ENCODE results near the gene SPSB4. TPM values are rescaled to one million over a fixed set of nuclear protein-coding genes. Genes with fewer than 3 reads are reported as not detected.

Gene SPSB4
- polyA plus RNA-seq, 3 donors = 13.8 to 20.0 (median 15.8) TPM

DNA sequence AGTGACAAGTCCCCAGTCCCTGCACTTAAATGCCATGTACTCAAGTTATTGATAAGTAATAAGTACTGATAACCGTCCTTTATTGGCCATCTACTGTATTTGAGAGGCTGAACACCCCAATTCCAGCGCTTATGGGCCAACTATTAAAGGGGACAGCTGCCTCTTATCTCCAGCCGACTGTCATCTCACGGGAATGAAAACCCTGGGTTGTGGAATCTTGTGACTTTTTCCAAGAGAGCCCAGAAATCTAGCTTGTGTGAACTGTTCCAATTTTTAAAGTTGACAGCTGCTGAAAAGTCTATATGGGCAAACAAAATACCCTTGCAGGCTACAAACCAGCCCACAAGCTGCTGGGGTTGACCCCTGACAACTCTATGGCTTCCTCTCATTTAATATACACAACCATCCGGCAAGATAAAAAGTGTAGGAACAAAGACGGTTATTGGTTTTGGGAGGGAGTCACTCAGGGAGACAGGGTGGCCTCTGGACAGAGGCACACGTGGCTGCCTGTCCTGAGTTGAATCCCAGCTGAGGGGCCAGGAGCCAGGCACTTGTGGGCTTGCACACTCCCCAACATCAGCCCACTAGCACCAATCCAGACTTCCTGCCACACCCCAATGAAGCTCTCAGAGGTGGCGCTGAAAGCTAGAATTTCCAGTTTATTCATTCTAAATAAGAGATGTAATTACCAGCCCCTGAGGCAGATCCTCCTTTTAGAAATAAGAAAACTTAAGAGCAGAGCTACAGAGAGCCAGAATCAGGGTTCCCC lies 16.2 kb downstream of the SPSB4 start:
- DNase-seq (ENCODE audit: extremely low read depth in 1 of 11, low read depth in 9 of 11, low spot score in 4 of 11) = no peak

DNA sequence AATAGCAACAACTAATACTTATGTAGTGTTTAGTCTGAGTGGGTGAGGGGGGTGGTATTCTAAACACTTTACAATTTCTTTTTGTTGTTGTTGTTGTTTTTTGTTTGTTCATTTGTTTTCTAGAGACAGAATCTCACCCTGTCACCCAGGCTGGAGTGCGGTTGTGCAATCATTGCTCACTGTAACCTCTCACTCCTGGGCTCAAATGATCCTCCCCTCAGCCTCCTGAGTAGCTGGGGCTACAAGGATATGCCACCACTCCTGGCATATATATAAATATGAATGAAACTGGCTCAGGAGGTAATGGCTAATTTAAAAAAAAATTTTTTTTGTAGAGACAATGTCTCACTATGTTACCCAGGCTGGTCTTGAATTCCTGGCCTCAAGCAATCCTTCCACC lies 19.1 kb downstream of the SPSB4 start:
- no peak for DNase-seq (ENCODE audit: extremely low read depth in 1 of 11, low read depth in 9 of 11, low spot score in 4 of 11)

DNA sequence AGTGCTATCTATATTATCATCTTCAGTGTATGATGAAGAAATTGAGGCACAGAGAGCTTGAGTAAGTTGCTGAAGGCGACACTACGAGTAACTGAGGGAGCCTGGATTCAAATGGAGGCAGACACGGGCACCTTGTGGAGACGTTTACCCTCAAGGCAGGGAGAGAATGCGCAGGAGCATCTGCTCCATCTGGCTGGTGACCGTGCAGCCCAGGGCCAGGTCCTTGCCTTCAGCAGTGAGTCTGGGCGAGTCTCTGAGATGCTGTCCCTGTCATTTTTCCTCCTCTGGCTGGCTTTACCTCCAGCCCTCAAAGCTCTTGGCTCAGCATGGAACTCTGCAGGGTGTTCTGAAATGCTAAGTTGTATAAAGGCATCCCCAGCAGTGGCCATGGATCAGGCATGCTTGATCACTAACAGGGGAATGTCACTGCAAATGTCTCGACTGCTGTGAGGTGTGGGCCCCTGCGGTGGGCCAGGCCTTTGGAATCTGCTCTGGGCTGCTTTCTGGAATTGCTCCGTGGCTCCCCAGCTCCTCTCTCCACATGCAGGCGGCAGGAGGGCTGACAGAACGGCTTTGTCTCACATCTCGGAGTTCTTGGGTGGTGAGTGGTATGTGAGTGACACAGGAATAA lies 19.7 kb downstream of the SPSB4 start:
- no peak for DNase-seq (ENCODE audit: extremely low read depth in 1 of 11, low read depth in 9 of 11, low spot score in 4 of 11)

DNA sequence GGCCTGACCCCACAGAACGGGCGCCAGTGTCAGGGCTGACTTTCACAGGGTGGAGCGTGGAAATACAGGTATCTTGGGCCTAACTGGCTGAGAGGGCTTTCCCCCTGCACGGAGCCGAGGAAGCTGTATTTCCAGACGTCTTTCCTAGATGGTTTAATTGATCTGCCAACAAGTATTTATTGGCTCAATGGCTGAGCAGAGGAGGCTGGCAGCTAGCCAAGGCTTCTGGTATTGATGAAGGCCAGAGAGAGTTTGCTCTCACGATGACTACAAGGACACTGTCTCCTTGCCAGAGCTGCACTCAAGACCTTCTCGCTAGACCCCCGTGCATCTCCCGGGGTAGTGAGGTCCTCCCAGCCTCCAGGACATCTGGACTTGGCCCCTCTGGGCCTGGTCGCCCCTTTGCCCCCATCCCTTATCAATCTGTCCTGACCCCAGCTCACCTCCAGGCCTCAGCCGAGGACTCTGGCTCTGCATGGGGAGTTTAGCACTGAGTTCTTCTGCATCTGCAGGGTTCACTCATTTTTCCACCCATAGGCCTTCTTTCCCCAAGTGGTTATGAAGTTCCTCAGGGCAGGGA lies 20.6 kb downstream of the SPSB4 start:
- DNase-seq (ENCODE audit: extremely low read depth in 1 of 11, low read depth in 9 of 11, low spot score in 4 of 11) = no peak

DNA sequence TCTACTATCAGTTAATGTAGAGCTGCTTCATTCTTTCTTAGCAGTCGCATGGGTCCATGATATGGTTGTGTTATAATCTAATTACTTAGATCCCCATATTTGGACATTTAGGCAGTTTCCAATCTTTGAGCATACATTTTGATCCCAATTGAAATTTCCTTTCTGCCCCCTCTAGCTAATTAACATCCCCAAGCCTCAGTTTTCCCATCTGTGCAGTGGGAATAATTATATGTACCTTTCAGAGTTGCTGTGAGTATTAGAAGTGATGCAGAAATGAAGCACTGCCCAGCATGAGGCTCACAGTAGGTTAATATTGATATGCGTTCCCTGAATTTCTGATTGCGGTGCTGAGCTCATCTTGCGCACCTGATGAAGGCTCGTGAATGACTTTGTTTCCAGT lies 21.8 kb downstream of the SPSB4 start:
- DNase-seq (ENCODE audit: extremely low read depth in 1 of 11, low read depth in 9 of 11, low spot score in 4 of 11) = no peak

DNA sequence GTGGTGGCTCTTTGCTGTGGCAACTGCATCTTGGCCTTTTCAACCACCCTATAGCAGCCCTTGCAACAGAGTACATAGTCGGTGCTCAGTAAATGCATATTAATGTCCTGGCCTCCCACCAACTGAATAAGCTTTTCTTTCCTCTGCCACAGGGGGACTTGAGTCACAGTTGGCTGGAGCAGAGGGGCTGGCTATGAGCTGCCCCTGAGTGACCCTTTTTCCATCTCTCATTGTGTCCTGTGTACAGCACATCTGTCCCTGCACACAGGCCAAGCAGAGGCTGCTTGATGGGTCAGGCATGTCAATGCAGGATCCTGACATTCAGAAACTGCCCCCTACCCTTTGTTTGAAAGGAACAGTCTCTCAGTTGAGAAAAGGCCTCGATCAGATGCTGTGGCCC lies 22.4 kb downstream of the SPSB4 start:
- no peak for DNase-seq (ENCODE audit: extremely low read depth in 1 of 11, low read depth in 9 of 11, low spot score in 4 of 11)

DNA sequence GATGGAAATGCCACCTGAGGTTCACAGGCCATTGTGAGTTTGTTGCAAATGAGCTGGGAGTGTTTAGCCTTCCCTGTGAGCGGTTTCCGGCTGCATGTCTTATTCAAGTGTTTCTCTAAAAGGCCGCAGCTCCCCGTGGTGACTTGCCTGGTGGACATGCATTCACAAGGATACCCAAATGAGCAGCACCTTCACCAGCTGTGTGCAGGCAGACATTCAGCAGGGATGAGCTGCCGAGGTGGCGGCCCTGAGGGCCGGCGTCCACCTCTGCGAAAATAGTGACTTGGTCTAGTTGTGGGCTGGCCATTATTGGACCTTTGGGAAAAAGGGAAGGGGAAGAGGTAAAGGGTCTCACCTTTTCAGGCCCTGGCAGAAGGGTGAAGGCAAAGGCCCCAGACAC lies 23.4 kb downstream of the SPSB4 start:
- no peak for DNase-seq (ENCODE audit: extremely low read depth in 1 of 11, low read depth in 9 of 11, low spot score in 4 of 11)

DNA sequence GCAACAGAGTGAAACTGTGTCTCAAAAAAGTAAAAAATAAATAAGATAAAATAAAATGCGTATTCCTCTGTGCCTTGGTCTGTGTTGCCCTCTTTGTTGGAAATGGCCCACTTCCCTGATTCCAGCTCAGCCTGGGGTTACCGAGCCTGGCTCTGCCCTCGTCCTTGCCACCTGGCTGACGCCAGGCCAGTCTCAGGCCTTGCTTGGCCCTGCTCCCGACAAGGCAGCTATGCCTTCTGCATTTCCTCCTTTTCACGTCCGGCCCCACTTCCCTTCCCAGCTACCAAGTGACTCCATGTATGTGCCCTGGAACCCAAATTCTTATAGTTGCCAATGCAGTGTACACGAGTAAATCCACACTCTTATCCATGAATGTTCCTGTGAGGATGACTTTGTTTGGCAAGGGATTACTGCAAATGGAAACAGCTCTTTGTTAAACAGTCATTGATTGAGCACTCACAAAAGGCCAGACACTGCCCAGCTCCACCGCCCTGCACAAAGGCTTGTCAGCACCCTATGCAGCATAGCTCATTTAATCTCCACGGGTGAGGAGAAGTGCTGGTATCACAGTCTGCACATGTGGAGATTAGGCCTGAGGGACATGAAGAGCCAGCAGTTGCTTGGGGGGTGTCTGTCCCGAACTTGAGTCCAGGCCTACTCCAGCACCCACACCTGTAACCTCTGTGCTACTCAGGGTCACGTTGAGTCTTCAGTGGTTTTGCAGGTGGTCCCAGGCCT lies 25.1 kb downstream of the SPSB4 start:
- no peak for DNase-seq (ENCODE audit: extremely low read depth in 1 of 11, low read depth in 9 of 11, low spot score in 4 of 11)

DNA sequence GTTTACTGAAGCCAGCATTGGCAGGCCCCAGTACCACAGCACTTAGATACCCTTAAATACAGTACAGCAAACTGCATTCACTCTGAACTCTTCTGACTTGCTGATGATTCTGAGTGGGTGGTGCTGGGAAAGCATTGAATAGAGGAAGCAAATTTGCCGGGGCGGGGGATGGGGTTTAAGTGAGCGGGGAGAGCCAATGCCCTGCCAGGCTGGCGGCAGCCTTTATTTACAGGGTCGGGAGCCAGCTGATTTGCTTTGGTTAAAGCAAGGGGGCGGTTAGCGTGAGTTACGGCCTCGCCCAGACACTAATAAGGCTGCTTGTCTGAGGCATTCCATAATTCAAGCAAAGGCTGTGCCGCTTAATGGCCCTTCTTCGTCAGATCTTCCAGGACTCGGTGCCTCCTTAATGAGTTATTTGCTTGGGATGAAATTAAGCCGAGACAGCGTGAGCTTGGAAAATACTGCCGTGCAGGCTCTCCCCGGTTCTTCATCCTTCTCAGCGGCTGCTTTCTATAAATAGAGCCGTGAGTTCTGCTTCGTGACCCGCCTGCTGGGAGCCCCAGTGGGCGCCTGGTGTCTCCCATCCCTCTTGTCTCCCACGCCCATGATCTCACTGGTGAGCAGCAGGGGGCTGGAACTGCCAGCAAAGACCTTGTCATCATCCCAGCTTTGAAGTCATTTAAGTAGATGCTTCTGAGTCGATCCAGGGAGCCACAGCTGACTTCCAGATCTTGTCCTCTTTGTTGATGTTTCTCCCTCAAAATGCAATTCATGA lies 25.8 kb downstream of the SPSB4 start:
- peak; percentile 49 to 87 (median 80) for DNase-seq (ENCODE audit: extremely low read depth in 1 of 11, low read depth in 9 of 11, low spot score in 4 of 11)

DNA sequence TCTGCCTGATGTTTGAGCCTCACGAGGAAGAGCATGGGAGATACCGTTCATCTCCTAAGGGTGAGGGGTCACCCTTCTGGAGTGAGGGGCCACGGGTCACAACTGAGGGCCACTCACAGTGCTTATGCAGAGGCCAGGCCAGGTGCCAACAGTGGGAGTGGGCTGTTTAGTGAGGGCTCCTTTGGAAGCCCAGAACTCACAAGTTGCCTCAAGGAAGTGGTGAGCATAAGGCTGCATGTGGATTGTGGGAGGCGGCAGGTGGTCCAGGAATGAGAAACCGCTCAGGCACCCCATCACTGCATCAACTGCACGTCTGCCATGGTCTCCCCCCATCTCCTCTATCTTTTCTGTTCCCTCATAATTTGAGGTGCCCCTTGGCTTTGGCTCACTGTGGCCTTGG lies 26.5 kb downstream of the SPSB4 start:
- DNase-seq (ENCODE audit: extremely low read depth in 1 of 11, low read depth in 9 of 11, low spot score in 4 of 11) = no peak

DNA sequence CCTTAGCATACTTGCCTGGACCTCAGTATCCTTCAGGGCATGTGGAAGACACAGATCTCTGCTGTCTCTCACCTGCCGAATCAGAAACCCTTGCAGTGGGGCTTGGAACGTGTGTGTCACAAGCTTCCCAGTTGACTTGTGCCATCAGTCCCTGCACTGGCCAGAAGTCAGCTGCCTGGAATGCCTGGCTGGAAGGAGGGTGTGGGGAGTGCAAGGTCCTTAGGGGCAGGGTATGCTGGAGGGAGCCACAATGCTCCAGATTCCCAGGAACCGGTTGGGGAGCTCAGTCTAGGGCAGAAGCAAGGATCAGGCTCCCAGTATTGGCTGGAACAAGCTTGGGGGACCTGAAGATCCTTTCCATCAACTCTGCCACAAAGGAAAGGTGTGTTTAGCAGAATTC lies 27.1 kb downstream of the SPSB4 start:
- DNase-seq (ENCODE audit: extremely low read depth in 1 of 11, low read depth in 9 of 11, low spot score in 4 of 11) = no peak

DNA sequence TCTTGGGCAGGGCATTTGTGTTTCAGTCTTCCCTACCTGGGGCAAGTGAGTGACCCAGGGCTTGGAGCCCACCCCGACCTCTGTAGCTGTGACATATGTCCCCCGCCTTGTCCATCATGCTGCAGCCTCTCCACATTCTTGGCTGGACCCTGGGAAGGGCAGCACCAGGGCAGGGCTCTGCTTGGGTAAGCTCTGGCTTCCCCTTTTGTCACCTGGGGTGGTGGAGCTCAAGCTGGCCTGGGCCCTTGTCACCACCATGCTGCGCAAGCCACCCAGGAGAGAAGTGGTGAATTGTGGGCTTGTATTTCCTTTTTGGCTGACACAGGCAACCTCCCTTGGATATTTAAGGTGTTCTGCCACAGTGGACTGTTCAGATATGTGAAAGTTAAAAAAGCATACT lies 29.3 kb downstream of the SPSB4 start:
- DNase-seq (ENCODE audit: extremely low read depth in 1 of 11, low read depth in 9 of 11, low spot score in 4 of 11) = no peak

DNA sequence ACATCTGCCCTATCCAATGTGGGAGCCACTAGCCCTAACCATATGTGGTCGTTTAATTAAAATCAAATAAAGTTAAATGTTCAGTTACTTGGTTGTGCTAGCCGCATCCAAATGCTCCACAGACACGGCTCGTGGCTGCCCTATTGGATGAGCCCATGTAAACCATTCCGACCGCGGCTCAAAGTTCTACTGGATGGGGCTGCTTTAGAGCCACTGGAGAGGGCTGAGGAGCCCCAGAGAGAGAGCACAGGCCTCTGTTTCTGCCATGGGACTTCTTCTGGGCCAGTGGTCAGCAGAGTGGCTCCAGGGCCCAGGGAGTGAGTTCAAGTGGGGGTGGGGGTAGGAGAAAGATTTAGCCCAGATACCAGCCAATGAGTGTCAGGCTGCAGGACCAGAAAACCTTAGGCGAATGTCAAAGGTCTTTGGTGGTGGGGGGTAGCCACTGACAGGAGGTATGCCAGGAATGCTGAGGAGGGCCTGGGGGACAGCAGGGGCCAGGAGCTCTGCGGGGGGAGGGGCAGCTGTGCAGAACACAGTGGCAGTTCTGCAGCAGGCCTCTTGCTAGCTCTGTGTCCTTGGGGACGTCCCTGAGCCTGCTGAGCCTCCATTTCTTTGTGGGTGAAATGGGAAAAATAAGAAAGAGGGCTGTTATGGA lies 30.1 kb downstream of the SPSB4 start:
- DNase-seq (ENCODE audit: extremely low read depth in 1 of 11, low read depth in 9 of 11, low spot score in 4 of 11) = no peak

DNA sequence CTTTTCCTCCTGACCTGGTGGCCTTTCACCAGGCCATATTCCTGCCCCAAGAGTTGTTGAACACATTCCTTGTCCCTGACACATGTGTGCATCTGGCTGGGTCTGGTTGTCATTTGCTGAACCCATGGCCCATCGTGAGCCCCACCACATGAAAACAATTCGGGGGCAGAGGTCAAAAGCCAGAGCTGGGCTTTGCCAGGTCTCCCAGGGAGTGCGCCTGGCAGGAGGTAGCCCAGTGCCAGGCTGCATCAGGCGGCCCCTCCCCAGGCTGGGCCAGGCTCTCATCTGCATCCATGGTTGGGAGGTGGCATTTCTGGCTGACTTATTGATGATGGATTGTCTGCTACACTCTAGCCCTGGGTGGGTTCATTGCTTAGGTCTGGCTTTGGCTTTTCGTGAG lies 30.9 kb downstream of the SPSB4 start:
- no peak for DNase-seq (ENCODE audit: extremely low read depth in 1 of 11, low read depth in 9 of 11, low spot score in 4 of 11)

DNA sequence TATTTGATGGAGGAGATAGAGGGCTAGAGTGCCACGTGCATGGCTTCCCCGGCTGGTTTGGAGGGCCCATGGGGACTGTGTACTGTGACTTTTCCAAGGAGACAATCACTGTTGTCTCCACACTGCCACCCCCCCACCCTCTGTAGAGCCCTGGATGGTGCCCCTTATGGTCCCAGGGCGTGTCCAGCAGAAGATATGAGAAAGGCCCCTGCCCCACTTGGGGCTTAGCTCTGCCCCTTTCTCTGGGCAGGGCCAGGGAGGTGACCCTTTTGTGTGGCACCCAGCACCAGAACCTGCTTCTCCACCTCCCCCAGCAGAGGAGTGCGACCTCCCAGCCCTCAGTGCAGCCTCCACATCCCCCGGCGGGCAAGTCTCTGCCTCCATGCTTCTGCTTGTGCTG lies 32.1 kb downstream of the SPSB4 start:
- no peak for DNase-seq (ENCODE audit: extremely low read depth in 1 of 11, low read depth in 9 of 11, low spot score in 4 of 11)

DNA sequence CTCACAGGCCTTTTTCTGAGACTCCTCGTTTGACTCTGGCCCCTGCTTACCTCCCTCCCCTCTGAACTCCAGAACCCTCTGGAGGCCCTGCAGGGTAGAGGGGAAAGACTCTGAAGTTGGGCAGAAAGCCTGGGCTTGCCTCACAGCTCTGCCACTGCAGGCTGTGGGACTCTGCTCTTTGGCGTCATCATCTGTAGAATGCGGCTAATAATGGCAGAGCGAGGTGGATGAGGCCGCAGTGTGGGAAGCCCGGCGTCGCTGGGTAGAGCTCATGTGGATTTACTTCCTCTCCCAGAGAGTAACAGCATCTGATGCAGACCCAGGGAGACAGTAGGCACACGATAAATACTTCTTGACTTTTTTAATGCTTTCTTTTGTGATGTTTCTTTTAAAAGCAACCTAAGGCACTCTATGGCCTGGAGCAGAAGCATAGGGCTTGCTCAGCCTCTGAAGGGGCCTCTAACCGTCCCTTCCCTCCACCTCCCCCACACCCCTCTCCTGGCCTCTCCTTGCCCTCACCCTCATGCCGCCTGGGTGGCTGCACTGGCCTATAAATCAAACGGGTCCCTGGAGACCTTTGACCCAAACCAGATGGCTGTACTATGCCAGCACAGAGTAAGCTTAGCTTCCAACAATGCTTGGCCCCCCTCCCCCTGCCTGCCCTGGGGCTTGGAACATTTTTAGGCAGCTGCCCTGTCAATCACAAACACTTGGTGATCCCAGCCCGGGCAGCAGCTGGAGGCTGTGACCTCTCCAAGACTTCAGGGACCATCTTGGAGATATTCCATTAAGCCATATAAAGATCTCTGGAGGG lies 32.9 kb downstream of the SPSB4 start:
- peak in 5 of 11 donors; percentile 45 to 76 (median 68) for DNase-seq (ENCODE audit: extremely low read depth in 1 of 11, low read depth in 9 of 11, low spot score in 4 of 11)

DNA sequence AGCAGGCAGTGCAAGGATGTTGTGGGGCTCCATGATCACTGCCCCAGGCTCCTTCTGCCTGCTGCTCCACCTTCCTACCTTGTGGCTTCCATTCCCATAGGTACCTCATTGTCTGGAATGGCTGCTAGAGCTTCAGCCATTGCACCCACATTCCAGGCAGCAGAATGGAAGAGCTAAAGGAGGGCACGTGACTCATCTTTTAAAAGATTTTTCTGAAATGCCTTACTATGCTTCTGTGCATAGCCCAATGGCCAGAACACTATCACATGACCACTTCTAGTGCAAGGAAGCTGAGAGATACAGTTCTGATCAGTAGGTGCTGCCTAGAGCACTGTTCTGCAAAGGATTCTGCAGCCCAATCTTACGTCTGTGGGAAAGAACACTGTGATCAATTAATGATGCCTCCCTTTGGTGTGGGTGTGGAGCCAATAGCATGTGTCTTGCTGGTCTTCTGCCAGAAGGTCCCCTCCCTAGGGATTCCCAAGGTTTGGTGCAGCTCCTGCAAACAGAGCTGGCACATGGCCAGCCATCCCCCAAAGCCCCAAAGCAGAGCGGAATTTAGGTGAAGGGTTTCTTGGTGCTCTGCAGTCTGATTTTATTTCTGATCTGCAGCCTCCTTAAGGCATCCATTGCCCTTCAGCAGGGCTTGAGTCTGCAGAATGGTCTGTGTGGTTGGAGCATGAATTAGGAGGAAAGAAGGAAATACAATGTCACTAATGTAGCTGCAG lies 34.4 kb downstream of the SPSB4 start:
- DNase-seq (ENCODE audit: extremely low read depth in 1 of 11, low read depth in 9 of 11, low spot score in 4 of 11) = no peak

Data from renal cortex interstitium (tissue), 11 donors.